Smooth muscle cell (in vitro differentiated cells): Measurements from ENCODE around the gene STRADB. TPM values are rescaled to one million over a fixed set of nuclear protein-coding genes. Genes with fewer than 3 reads are reported as not detected.

ENCODE experiments used
- DNase-seq: peaks from one replicate; lab custom pipeline; 2025; ENCODE audit not compliant: unreplicated experiment; lab: John Stamatoyannopoulos, UW
- H2AFZ ChIP-seq: fragments of 200-600 bp; sonication (generic); 2 replicates; pipeline ENCODE4 v1.6.0; 2016; ENCODE audit warnings: antibody characterized with exemption, low read depth, mild to moderate bottlenecking
- H3F3A ChIP-seq: fragments of 200-600 bp; sonication (generic); 2 replicates; pipeline ENCODE4 v1.6.0; 2017; ENCODE audit warnings: antibody characterized with exemption, low read depth
- H3K27ac ChIP-seq: fragments of 200-600 bp; sonication (generic); 2 replicates; pipeline ENCODE4 v1.5.1; 2016; ENCODE audit warnings: low read depth, mild to moderate bottlenecking
- H3K27me3 ChIP-seq: fragments of 200-600 bp; sonication (generic); 2 replicates; pipeline ENCODE4 v1.6.1; 2016; ENCODE audit warnings: low read depth, mild to moderate bottlenecking
- H3K36me3 ChIP-seq: fragments of 200-600 bp; sonication (generic); 2 replicates; pipeline ENCODE4 v1.5.1; 2016; ENCODE audit warnings: low read depth
- H3K4me1 ChIP-seq: fragments of 200-600 bp; sonication (generic); 2 replicates; pipeline ENCODE4 v1.5.1; 2016; ENCODE audit warnings: low read depth
- H3K4me2 ChIP-seq: fragments of 200-600 bp; sonication (generic); 2 replicates; pipeline ENCODE4 v1.6.0; 2016; ENCODE audit warnings: mild to moderate bottlenecking
- H3K4me3 ChIP-seq: fragments of 200-600 bp; sonication (generic); 2 replicates; pipeline ENCODE4 v1.5.1; 2016; ENCODE audit warnings: mild to moderate bottlenecking
- H3K79me2 ChIP-seq: fragments of 200-600 bp; sonication (generic); 2 replicates; pipeline ENCODE4 v1.6.0; 2016; ENCODE audit warnings: low read depth, mild to moderate bottlenecking
- H3K9ac ChIP-seq: fragments of 200-600 bp; sonication (generic); 2 replicates; pipeline ENCODE4 v1.6.0; 2016; ENCODE audit warnings: low read depth
- H3K9me3 ChIP-seq: fragments of 200-600 bp; sonication (generic); replicated peaks from 2 replicates; pipeline ENCODE4 v1.5.1; 2016; ENCODE audit warnings: low read depth
- H4K20me1 ChIP-seq: fragments of 200-600 bp; sonication (generic); 2 replicates; pipeline ENCODE4 v1.6.0; 2016; ENCODE audit warnings: low read depth
- CTCF ChIP-seq: fragments of 200-600 bp; sonication (generic); IDR thresholded peaks from 2 replicates; pipeline ENCODE4 v1.5.1; 2017; ENCODE audit warnings: borderline replicate concordance, mild to moderate bottlenecking, antibody characterized with exemption; ENCODE audit not compliant: insufficient read depth, poor library complexity, severe bottlenecking
- WGBS: methylation state at CpG from one replicate; pipeline ENCODE4 v1.1.7; 2016; ENCODE audit warnings: low lambda C conversion rate; 5-methylcytosine and 5-hydroxymethylcytosine counted together
- polyA plus RNA-seq: library from polyadenylated mRNA; unstranded; fragments of >200 nt; fragmentation: Nextera tagmentation; extraction: Ambion mirVana; gene quantifications from 2 replicates; pipeline ENCODE4 v1.2.1, GENCODE V29; 2016
- total RNA-seq: library from RNA; depleted of rRNA; stranded (reverse); fragments of >200 nt; gene quantifications from 2 replicates; pipeline ENCODE4 v1.2.3, GENCODE V29; 2014

STRADB gene
- total and polyA plus RNA-seq, 2 experiments from 2014 or later, result 15.8 to 20.5 TPM

- H3K9me3 ChIP-seq, result no peaks in the 10 kb centered on the region
- H3K79me2 ChIP-seq, result peaks cover 57% of the 10 kb centered on the region
- H3K4me3 ChIP-seq, result no peak overlapping the region
- H4K20me1 ChIP-seq, result peaks cover 44% of the 10 kb centered on the region
- H3K36me3 ChIP-seq, result no peaks in the 10 kb centered on the region
- no peak overlapping the region for H3K27ac ChIP-seq
- no peaks in the 10 kb centered on the region for H3F3A ChIP-seq
- DNase-seq, result no peak
- no peak overlapping the region for H3K9ac ChIP-seq
- H3K27me3 ChIP-seq, result no peaks in the 10 kb centered on the region
- H3K4me2 ChIP-seq, result no peak overlapping the region
- no peaks in the 10 kb centered on the region for H3K4me1 ChIP-seq
- no peak overlapping the region for H2AFZ ChIP-seq
- WGBS, result 81% methylated on average over 5 of the region's 5 CpGs
- TF ChIP-seq CTCF, result no peak
Observed at GRCh38 chr2:201430839-201431238, 20.7 kb upstream of the STRADB start.

- peaks cover 62% of the 10 kb centered on the region for H3K79me2 ChIP-seq
Observed at GRCh38 chr2:201432038-201432620, 19.4 kb upstream of the STRADB start.

GRCh38 chr2:201432621-201433393 is 18.7 kb upstream of the STRADB start:
- no peak overlapping the region for H3K9ac ChIP-seq
- H3K4me1 ChIP-seq, result no peaks in the 10 kb centered on the region
- WGBS, result 50% methylated on average over 5 of the region's 5 CpGs
- H3K9me3 ChIP-seq, result no peaks in the 10 kb centered on the region
- H3K79me2 ChIP-seq, result peaks cover 64% of the 10 kb centered on the region
- no peaks in the 10 kb centered on the region for H3K36me3 ChIP-seq
- H3F3A ChIP-seq, result no peaks in the 10 kb centered on the region
- H4K20me1 ChIP-seq, result peaks cover 56% of the 10 kb centered on the region
- no peak for TF ChIP-seq CTCF
- no peak for DNase-seq
- H2AFZ ChIP-seq, result no peak overlapping the region
- no peak overlapping the region for H3K4me3 ChIP-seq
- no peak overlapping the region for H3K4me2 ChIP-seq
- H3K27ac ChIP-seq, result peak overlapping the region; percentile 49
- H3K27me3 ChIP-seq, result no peaks in the 10 kb centered on the region

More at GRCh38 chr2:201432038-201432620, 19.4 kb upstream of the STRADB start:
- Histone ChIP-seq H3K9me3 (no peaks in the 10 kb centered on the region), H3K9ac (no peak overlapping the region), H3K36me3 (no peaks in the 10 kb centered on the region), H3K4me2 (no peak overlapping the region), H4K20me1 (peaks cover 50% of the 10 kb centered on the region), H3F3A (no peaks in the 10 kb centered on the region), H3K4me1 (no peaks in the 10 kb centered on the region), H3K27ac (peak overlapping the region; percentile 49), H3K27me3 (no peaks in the 10 kb centered on the region), H2AFZ (no peak overlapping the region), H3K4me3 (no peak overlapping the region)
- WGBS, result 66% methylated on average over 4 of the region's 4 CpGs
- DNase-seq, result no peak
- TF ChIP-seq CTCF, result no peak
